Hepatocyte (in vitro differentiated cells): ENCODE data around the gene AGAP1. TPM values are rescaled to one million over a fixed set of nuclear protein-coding genes. Genes with fewer than 3 reads are reported as not detected.

Experiments
- DNase-seq: peaks from one replicate; pipeline ENCODE4 v3.0.0-alpha.2; 2016; ENCODE audit warnings: low spot score
- H2AFZ ChIP-seq: fragments of 200-600 bp; sonication (generic); 2 replicates; pipeline ENCODE4 v1.6.0; 2016; ENCODE audit warnings: antibody characterized with exemption, mild to moderate bottlenecking
- H3K27ac ChIP-seq: fragments of 200-600 bp; sonication (generic); 2 replicates; pipeline ENCODE4 v1.5.1; 2016; ENCODE audit warnings: mild to moderate bottlenecking
- H3K27me3 ChIP-seq: fragments of 200-600 bp; sonication (generic); 2 replicates; pipeline ENCODE4 v1.6.1; 2016
- H3K36me3 ChIP-seq: fragments of 200-600 bp; sonication (generic); replicated peaks from 2 replicates; pipeline ENCODE4 v1.5.1; 2016; ENCODE audit warnings: low read depth; ENCODE audit not compliant: insufficient read depth
- H3K4me1 ChIP-seq: fragments of 200-600 bp; sonication (generic); 2 replicates; pipeline ENCODE4 v1.5.1; 2016; ENCODE audit warnings: mild to moderate bottlenecking, moderate library complexity; ENCODE audit not compliant: insufficient read depth
- H3K4me2 ChIP-seq: fragments of 200-600 bp; sonication (generic); 2 replicates; pipeline ENCODE4 v1.6.0; 2016
- H3K4me3 ChIP-seq: fragments of 200-600 bp; sonication (generic); 2 replicates; pipeline ENCODE4 v1.5.1; 2016; ENCODE audit warnings: mild to moderate bottlenecking
- H3K79me2 ChIP-seq: fragments of 200-600 bp; sonication (generic); 2 replicates; pipeline ENCODE4 v1.6.0; 2017; ENCODE audit warnings: mild to moderate bottlenecking
- H3K9me2 ChIP-seq: fragments of 200-600 bp; sonication (generic); replicated peaks from 2 replicates; pipeline ENCODE4 v1.6.0; 2017; ENCODE audit warnings: mild to moderate bottlenecking; ENCODE audit not compliant: insufficient read depth
- H3K9me3 ChIP-seq: fragments of 200-600 bp; sonication (generic); 2 replicates; pipeline ENCODE4 v1.5.1; 2016; ENCODE audit warnings: low read depth, mild to moderate bottlenecking
- H4K20me1 ChIP-seq: fragments of 200-600 bp; sonication (generic); 2 replicates; pipeline ENCODE4 v1.6.0; 2016; ENCODE audit warnings: mild to moderate bottlenecking; ENCODE audit not compliant: insufficient read depth, poor library complexity, severe bottlenecking
- EZH2 ChIP-seq: fragments of 200-600 bp; sonication (generic); IDR thresholded peaks from 2 replicates; pipeline ENCODE4 v1.6.1; 2016; ENCODE audit warnings: antibody characterized with exemption, mild to moderate bottlenecking, borderline replicate concordance
- EZH2phosphoT487 ChIP-seq: fragments of 200-600 bp; sonication (generic); IDR thresholded peaks from one replicate; pipeline ENCODE4 v1.6.1; 2018; ENCODE audit warnings: antibody characterized with exemption, mild to moderate bottlenecking, low read depth, moderate library complexity; ENCODE audit not compliant: unreplicated experiment, severe bottlenecking
- WGBS: methylation state at CpG from one replicate; pipeline ENCODE4 v1.1.6; 2016; ENCODE audit warnings: low lambda C conversion rate; ENCODE audit errors: missing lambda C conversion rate; 5-methylcytosine and 5-hydroxymethylcytosine counted together
- polyA plus RNA-seq: library from polyadenylated mRNA; unstranded; fragments of >200 nt; fragmentation: Nextera tagmentation; extraction: Ambion mirVana; gene quantifications from 2 replicates; pipeline ENCODE4 v1.2.1, GENCODE V29; 2016
- total RNA-seq: library from RNA; depleted of rRNA; stranded (reverse); fragments of >200 nt; gene quantifications from 2 replicates; pipeline ENCODE4 v1.2.3, GENCODE V29; 2014
- TF ChIP-seq, protein P1 (sequence below): fragments of 200-600 bp; sonication (generic); IDR thresholded peaks from 2 replicates; pipeline ENCODE4 v1.5.1; 2016; ENCODE audit warnings: antibody characterized with exemption, mild to moderate bottlenecking; ENCODE audit not compliant: poor library complexity

AGAP1 gene
- total and polyA plus RNA-seq, 2 experiments from 2014 or later = 12.1 to 20.0 TPM

DNA sequence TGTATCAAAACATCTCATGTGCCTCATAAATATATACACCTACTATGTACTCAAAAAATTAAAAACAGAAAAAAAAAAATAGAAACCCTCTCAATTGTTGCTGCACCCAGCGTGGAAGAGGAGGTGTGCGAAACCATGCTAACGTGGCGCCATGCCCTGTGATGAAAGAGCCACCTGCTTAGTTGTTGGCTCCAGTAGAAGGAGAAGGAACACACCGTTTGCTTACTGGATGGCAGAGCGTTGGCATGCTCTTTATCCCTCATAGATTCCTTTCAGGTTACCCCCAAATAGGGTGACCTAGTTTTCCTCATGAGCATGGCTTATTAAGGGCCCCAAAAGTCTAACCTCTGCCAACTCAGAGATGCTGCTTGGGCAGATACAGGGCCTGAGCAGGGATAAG is 332.1 kb downstream of the AGAP1 start:
- H3K9me2 ChIP-seq = no peaks in the 10 kb centered on the region
- H4K20me1 ChIP-seq = no peaks in the 10 kb centered on the region
- no peaks in the 10 kb centered on the region for H3K79me2 ChIP-seq
- H3K36me3 ChIP-seq = no peaks in the 10 kb centered on the region
- no peak for DNase-seq
- no peaks in the 10 kb centered on the region for H3K9me3 ChIP-seq
- H3K4me3 ChIP-seq = no peak overlapping the region
- H3K27ac ChIP-seq = no peak overlapping the region
- TF ChIP-seq, protein P1, sequence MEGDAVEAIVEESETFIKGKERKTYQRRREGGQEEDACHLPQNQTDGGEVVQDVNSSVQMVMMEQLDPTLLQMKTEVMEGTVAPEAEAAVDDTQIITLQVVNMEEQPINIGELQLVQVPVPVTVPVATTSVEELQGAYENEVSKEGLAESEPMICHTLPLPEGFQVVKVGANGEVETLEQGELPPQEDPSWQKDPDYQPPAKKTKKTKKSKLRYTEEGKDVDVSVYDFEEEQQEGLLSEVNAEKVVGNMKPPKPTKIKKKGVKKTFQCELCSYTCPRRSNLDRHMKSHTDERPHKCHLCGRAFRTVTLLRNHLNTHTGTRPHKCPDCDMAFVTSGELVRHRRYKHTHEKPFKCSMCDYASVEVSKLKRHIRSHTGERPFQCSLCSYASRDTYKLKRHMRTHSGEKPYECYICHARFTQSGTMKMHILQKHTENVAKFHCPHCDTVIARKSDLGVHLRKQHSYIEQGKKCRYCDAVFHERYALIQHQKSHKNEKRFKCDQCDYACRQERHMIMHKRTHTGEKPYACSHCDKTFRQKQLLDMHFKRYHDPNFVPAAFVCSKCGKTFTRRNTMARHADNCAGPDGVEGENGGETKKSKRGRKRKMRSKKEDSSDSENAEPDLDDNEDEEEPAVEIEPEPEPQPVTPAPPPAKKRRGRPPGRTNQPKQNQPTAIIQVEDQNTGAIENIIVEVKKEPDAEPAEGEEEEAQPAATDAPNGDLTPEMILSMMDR = no peak
- no peak for TF ChIP-seq EZH2
- TF ChIP-seq EZH2phosphoT487 = no peak
- no peak overlapping the region for H3K4me2 ChIP-seq
- no peaks in the 10 kb centered on the region for H3K27me3 ChIP-seq
- 99% methylated on average over 6 of the region's 6 CpGs for WGBS
- no peak overlapping the region for H2AFZ ChIP-seq
- H3K4me1 ChIP-seq = no peaks in the 10 kb centered on the region

DNA sequence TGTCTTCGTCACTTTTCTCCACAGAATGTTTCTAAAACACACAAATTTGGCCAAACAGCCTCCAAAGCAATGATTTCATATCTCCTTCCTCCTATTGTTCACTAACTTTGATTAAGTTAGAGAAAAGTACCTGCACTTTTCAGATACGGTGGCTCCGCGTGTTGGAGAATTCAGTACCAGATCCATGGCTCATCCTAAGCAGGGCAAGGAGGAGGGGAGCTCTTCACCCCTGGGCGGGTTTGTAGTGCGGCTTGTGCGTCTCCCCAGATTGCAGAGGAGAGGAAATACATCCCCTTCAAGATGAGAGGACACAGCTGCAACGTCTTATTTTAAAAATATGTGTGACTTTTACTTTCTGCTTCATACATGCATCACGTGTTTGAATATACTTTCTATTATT is 333.0 kb downstream of the AGAP1 start:
- WGBS = 92% methylated on average over 9 of the region's 9 CpGs
- Histone ChIP-seq H3K27me3 (no peaks in the 10 kb centered on the region), H3K27ac (no peak overlapping the region), H2AFZ (no peak overlapping the region), H3K9me3 (no peaks in the 10 kb centered on the region), H3K4me3 (no peak overlapping the region), H3K9me2 (no peaks in the 10 kb centered on the region), H3K4me1 (no peaks in the 10 kb centered on the region), H3K79me2 (no peaks in the 10 kb centered on the region), H4K20me1 (no peaks in the 10 kb centered on the region), H3K4me2 (no peak overlapping the region), H3K36me3 (no peaks in the 10 kb centered on the region)
- TF ChIP-seq EZH2phosphoT487 = no peak
- TF ChIP-seq, protein P1 = no peak
- TF ChIP-seq EZH2 = no peak
- no peak for DNase-seq

DNA sequence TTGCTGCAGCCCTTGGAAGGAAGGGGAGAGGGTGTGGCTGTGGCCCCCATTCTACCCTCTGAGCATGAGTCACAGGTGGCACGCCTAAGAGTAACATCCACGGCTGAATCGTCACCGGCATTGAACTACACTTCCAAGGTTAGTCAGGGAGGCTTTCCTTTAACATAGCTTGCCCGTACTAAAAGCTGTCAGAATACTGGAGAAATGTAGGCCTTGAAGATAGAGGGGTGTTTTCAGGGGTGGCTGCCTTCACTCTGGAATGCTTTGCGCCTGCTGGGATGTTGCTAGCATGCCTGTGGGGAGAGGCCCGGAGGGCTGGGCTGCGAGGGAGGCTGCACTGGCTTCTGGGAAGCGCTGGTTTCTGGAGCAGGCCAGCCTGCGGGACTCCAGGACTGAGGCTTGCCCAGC is 333.7 kb downstream of the AGAP1 start:
- Histone ChIP-seq H3K27ac (peak overlapping the region; percentile 57), H3K9me3 (no peaks in the 10 kb centered on the region), H3K4me2 (no peak overlapping the region), H4K20me1 (no peaks in the 10 kb centered on the region), H3K36me3 (no peaks in the 10 kb centered on the region), H3K27me3 (no peaks in the 10 kb centered on the region), H2AFZ (no peak overlapping the region), H3K4me1 (no peaks in the 10 kb centered on the region), H3K79me2 (no peaks in the 10 kb centered on the region), H3K4me3 (no peak overlapping the region), H3K9me2 (no peaks in the 10 kb centered on the region)
- no peak for TF ChIP-seq EZH2
- DNase-seq = peak; percentile 31
- 68% methylated on average over 10 of the region's 10 CpGs for WGBS

DNA sequence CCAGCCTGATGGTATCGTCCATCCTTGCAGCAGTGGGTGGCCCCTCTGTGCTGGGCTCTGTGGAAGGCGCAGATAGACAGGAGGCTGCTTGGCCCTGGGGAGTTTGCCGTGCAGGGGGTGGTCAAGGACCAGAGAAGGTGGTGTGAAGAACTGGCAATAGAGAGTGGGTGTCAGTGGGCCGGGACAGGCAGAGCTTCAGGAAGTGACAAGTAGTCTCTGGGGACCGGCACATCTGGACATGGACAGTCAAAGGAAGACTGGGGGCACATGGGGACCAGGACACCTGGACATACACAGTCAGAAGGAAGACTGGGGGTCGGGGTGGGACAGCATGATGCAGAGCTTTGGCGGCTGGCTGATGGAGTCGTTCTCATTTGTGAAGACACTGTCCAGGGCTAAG is 335.9 kb downstream of the AGAP1 start:
- no peaks in the 10 kb centered on the region for H3K27me3 ChIP-seq
- H2AFZ ChIP-seq = no peak overlapping the region
- no peaks in the 10 kb centered on the region for H4K20me1 ChIP-seq
- 98% methylated on average over 8 of the region's 8 CpGs for whole genome bisulfite sequencing
- H3K79me2 ChIP-seq = no peaks in the 10 kb centered on the region
- no peaks in the 10 kb centered on the region for H3K4me1 ChIP-seq
- H3K9me3 ChIP-seq = no peaks in the 10 kb centered on the region
- H3K9me2 ChIP-seq = no peaks in the 10 kb centered on the region
- TF ChIP-seq EZH2phosphoT487 (no peak), EZH2 (no peak)
- TF ChIP-seq, protein P1 = no peak
- no peak overlapping the region for H3K4me3 ChIP-seq
- no peak for DNase-seq
- H3K36me3 ChIP-seq = no peaks in the 10 kb centered on the region
- H3K4me2 ChIP-seq = no peak overlapping the region
- H3K27ac ChIP-seq = no peak overlapping the region
